ENCODE results near the gene WWOX.

The WWOX gene

GRCh38 chr16:78903237-78903636 lies 803.8 kb downstream of the WWOX start:
- Histone ChIP-seq H3K4me3 (no peak overlapping the region), H3K27ac (no peak overlapping the region)
- no peak for TF ChIP-seq CTCF (IDR thresholded peaks at IDR 0.05)
- no peak for DNase-seq (ENCODE audit: low spot score)

GRCh38 chr16:78903843-78904242 lies 804.4 kb downstream of the WWOX start:
- no peak for DNase-seq (ENCODE audit: low spot score)
- no peak overlapping the region for H3K4me3 ChIP-seq
- H3K27ac ChIP-seq = no peak overlapping the region
- TF ChIP-seq CTCF (IDR thresholded peaks at IDR 0.05) = no peak

GRCh38 chr16:78906135-78906534 lies 806.7 kb downstream of the WWOX start:
- no peak for DNase-seq (ENCODE audit: low spot score)

GRCh38 chr16:78909226-78909625 lies 809.8 kb downstream of the WWOX start:
- TF ChIP-seq CTCF (IDR thresholded peaks at IDR 0.05) = no peak
- no peak overlapping the region for H3K27ac ChIP-seq
- no peak for DNase-seq (ENCODE audit: low spot score)
- H3K4me3 ChIP-seq = no peak overlapping the region

More at GRCh38 chr16:78906135-78906534, 806.7 kb downstream of the WWOX start:
- Histone ChIP-seq H3K4me3 (no peak overlapping the region), H3K27ac (no peak overlapping the region)
- no peak for TF ChIP-seq CTCF (IDR thresholded peaks at IDR 0.05)

GRCh38 chr16:78915811-78916345 lies 816.4 kb downstream of the WWOX start:
- Histone ChIP-seq H3K4me3 (no peak overlapping the region), H3K27ac (no peak overlapping the region)
- no peak for DNase-seq (ENCODE audit: low spot score)
- no peak for TF ChIP-seq CTCF (IDR thresholded peaks at IDR 0.05)

GRCh38 chr16:78916928-78917545 lies 817.6 kb downstream of the WWOX start:
- DNase-seq (ENCODE audit: low spot score) = no peak
- H3K4me3 ChIP-seq = no peak overlapping the region
- H3K27ac ChIP-seq = no peak overlapping the region
- no peak for TF ChIP-seq CTCF (IDR thresholded peaks at IDR 0.05)

- Histone ChIP-seq H3K4me3 (no peak overlapping the region), H3K27ac (no peak overlapping the region)
- DNase-seq (ENCODE audit: low spot score) = no peak
- no peak for TF ChIP-seq CTCF (IDR thresholded peaks at IDR 0.05)
These were observed 819.4 kb downstream of the WWOX start for GRCh38 chr16:78918805-78919305.

Data from coronary artery (tissue), 2 donors.